GM12891 (cell line): ENCODE data around the gene THTPA.

Source experiments
- POLR2A ChIP-seq: IDR thresholded peaks from 2 replicates; pipeline ENCODE4 v1.6.1; 2011; ENCODE audit warnings: low read depth, low read length, control low read depth
- POLR2AphosphoS5 ChIP-seq: IDR thresholded peaks from 2 replicates; pipeline ENCODE4 v1.6.1; 2011; ENCODE audit warnings: low read depth, low read length, control low read depth
- SPI1 ChIP-seq: IDR thresholded peaks from 2 replicates; pipeline ENCODE4 v1.6.1; 2011; ENCODE audit warnings: low read depth, low read length, control low read depth

- no peak for TF ChIP-seq POLR2AphosphoS5
- no peak for TF ChIP-seq POLR2A
- no peak for TF ChIP-seq SPI1
Measured at GRCh38 chr14:23539248-23540140, 16.6 kb upstream of the THTPA start.
